Aorta (tissue), 5 donors: ENCODE data around the gene BRAT1. TPM values are rescaled to one million over a fixed set of nuclear protein-coding genes. Genes with fewer than 3 reads are reported as not detected.

Experiments used
- ATAC-seq: fragments of 200-7000 bp; cut with Tn5 transposase; one replicate; pipeline ENCODE4 v1.9.1; 2022; ENCODE audit warnings: moderate library complexity; ENCODE audit not compliant: low FRiP score
- DNase-seq, 2 donors: peaks; one replicate each; pipeline ENCODE4 v3.0.0-alpha.2; 2020
- H3K27ac ChIP-seq, 2 donors: one replicate each; pipeline ENCODE4 v1.5.1; 2013; ENCODE audit warnings: low read length in 2 of 2, mild to moderate bottlenecking in 2 of 2, moderate library complexity in 2 of 2, control low read depth in 1 of 2, inconsistent platforms in 1 of 2, low read depth in 1 of 2
- H3K27me3 ChIP-seq, 2 donors: one replicate each; pipeline ENCODE4 v1.6.1; 2013; ENCODE audit warnings: control low read depth in 1 of 2, low read length in 1 of 2, mild to moderate bottlenecking in 1 of 2, moderate library complexity in 1 of 2; ENCODE audit not compliant: insufficient read depth in 2 of 2, control insufficient read depth in 1 of 2
- H3K36me3 ChIP-seq, 2 donors: one replicate each; pipeline ENCODE4 v1.6.1; 2013; ENCODE audit warnings: control low read depth in 1 of 2, low read length in 1 of 2, mild to moderate bottlenecking in 1 of 2; ENCODE audit not compliant: insufficient read depth in 2 of 2, control insufficient read depth in 1 of 2
- H3K4me1 ChIP-seq, 2 donors: one replicate each; pipeline ENCODE4 v1.6.1; 2013; ENCODE audit warnings: low read length in 2 of 2, control low read depth in 1 of 2, mild to moderate bottlenecking in 1 of 2, moderate library complexity in 1 of 2; ENCODE audit not compliant: insufficient read depth in 2 of 2, control insufficient read depth in 1 of 2
- H3K4me3 ChIP-seq, 2 donors: one replicate each; pipeline ENCODE4 v1.5.1; 2013; ENCODE audit warnings: low read length in 2 of 2, control low read depth in 1 of 2, mild to moderate bottlenecking in 1 of 2
- H3K9me3 ChIP-seq: one replicate; pipeline ENCODE4 v1.6.1; 2013; ENCODE audit warnings: mild to moderate bottlenecking, low read length; ENCODE audit not compliant: control insufficient read depth
- WGBS, 2 donors: extraction: QIAGEN DNeasy Blood & Tissue Kit; methylation state at CpG; one replicate each; pipeline ENCODE4 v1.1.7; 2013; 5-methylcytosine and 5-hydroxymethylcytosine counted together
- intact Hi-C, 2 donors: fragments of 100-400 bp; cut with DNase I; formaldehyde crosslinking; loops; one replicate each; pipeline versions ENCODE4 v1.14.2 to v1.15.0; 2022
- polyA plus RNA-seq, 2 donors: library from polyadenylated mRNA; stranded (reverse); fragments of 200-250 nt; gene quantifications; one replicate each; pipeline ENCODE4 v1.2.3, GENCODE V29; 2013
- total RNA-seq, 2 donors: library from RNA; stranded (reverse); fragmentation: NEBNext Ultra II Directional; extraction: Animal tissue kit (Norgen Biotek cat#: 25700); gene quantifications; one replicate each; pipeline ENCODE4 v1.2.1, GENCODE V29; 2021
- donor health status: healthy with polysubstance abuse.
- donor health status: Bipolar disorder and iron deficiency.
- donor health status: DM: no; HTN: no; CAD: no.
- donor health status: DM: no; HTN: no; CAD: no.
- donor health status: DM: yes; HTN: yes; CAD: no.

BRAT1 gene
- total and polyA plus RNA-seq, 4 donors: 11.8 to 63.9 (median 19.6) TPM

DNA sequence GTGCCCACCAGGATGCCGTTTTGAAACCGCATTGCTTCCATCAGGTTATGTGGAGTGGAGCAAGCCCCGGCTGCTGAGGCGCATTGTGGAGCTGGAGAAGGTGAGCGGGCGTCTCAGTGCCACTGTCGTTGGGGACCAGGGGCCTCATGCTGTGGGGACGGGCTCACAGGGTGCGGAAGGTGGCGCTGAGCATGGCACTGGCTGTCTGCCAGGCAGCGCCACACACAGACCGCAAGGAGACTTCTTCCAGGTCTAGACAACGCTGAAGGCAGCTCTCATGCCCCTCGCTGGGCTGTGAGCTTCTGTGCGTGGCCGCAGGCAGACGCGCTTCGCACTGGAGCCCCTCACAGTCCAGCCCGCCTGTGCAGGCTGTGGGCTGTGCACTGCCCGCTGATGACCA is 32.5 kb upstream of the BRAT1 start:
- 97 to 98% methylated on average over 21 of the region's 21 CpGs for WGBS, 2 donors
- H3K36me3 ChIP-seq: no peaks in the 10 kb centered on the region

DNA sequence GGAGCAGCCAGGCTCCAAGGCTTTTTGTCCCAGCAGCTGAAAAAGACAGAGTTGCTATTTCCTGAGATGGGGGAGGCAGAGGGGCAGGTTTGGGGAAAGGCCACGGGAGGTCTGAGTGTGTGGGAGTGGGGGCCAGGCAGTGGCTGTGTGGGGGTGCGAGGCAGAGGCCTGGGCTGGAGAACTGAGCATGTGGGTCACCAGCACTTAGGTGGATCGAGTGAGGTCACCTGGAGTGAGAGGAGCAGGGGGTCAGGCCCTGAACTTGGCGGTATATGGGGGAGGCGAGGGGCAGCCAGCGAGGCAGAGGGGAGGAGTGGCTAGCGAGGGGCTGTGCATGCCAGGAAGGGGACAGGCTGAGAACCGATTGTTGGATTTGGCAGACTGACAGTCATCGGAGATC is 31.8 kb upstream of the BRAT1 start:
- no peaks in the 10 kb centered on the region for H3K4me1 ChIP-seq
- no peaks in the 10 kb centered on the region for H3K27me3 ChIP-seq
- WGBS, 2 donors: 94 to 98% methylated on average over 9 of the region's 9 CpGs
- H3K4me3 ChIP-seq: no peak overlapping the region
- H3K27ac ChIP-seq: no peak overlapping the region
- no peak for ATAC-seq
- no peaks in the 10 kb centered on the region for H3K36me3 ChIP-seq
- intact Hi-C loops: no loop called here
- no peak for DNase-seq
- H3K9me3 ChIP-seq: no peaks in the 10 kb centered on the region

More for the DNA sequence above, 32.5 kb upstream of the BRAT1 start:
- DNase-seq (no peak), ATAC-seq (no peak)
- no peaks in the 10 kb centered on the region for H3K9me3 ChIP-seq
- intact Hi-C loops: no loop called here
- no peak overlapping the region for H3K27ac ChIP-seq
- H3K4me3 ChIP-seq: no peak overlapping the region
- H3K4me1 ChIP-seq: no peaks in the 10 kb centered on the region
- H3K27me3 ChIP-seq: no peaks in the 10 kb centered on the region

DNA sequence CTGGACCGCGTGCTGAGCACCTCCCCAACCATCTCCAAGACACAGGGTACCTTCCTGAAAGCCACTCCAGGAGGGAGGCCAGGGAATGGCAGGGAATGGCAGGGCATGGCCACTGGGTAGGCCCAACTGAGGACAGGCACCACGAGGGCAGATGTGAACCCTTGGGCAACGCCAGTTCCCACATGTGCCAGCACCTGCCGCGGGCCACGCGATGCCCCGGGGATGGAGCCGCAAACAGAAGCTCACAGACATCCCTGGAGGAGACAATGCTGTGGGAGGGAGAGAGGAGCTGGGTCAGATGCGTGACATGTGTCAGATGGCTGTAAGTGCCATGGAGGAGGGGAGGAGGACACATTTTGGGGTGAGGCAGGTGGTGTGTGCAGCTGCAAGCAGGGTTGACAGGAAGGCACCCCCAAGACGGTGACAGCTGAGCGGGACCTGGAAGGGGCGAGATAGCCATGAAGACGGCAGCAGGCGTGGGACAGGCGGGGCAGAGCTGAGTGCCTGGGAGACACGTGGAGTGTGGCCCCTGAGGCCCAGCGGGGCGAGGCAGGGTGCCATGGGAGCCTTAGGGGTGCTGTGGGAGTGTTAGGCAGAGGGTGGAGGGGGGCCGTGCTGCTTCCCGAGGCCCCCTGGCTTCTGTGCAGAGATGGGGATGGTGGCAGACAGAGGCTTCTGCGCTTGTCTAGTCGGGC is 31.1 kb upstream of the BRAT1 start:
- ATAC-seq: no peak
- peak in 1 of 2 donors; percentile 75 for DNase-seq
- no peaks in the 10 kb centered on the region for H3K4me1 ChIP-seq
- intact Hi-C loops: no loop called here
- WGBS, 2 donors: 92 to 93% methylated on average over 24 of the region's 24 CpGs
- H3K27me3 ChIP-seq: no peaks in the 10 kb centered on the region
- H3K4me3 ChIP-seq: no peak overlapping the region
- H3K27ac ChIP-seq: no peak overlapping the region
- H3K9me3 ChIP-seq: no peaks in the 10 kb centered on the region
- H3K36me3 ChIP-seq: no peaks in the 10 kb centered on the region

DNA sequence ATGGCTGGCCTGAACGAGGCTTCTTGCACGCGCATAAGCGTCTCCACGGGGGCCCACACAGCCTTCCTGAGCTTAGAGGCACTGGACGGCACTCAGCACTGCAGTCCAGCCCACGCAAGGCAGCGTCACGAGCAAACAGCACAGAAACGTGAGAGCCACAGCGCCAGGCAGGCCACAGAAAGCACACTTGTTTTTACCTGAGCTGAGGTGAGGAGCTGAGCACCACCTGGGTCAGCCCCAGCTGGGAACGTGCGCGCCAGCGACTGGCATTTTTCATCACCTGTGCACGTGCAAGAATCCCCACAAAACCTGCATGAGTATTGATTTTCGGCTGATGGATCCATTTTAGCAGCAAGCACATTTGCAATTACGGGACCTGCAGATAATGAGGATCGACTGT is 30.1 kb upstream of the BRAT1 start:
- no peaks in the 10 kb centered on the region for H3K36me3 ChIP-seq

DNA sequence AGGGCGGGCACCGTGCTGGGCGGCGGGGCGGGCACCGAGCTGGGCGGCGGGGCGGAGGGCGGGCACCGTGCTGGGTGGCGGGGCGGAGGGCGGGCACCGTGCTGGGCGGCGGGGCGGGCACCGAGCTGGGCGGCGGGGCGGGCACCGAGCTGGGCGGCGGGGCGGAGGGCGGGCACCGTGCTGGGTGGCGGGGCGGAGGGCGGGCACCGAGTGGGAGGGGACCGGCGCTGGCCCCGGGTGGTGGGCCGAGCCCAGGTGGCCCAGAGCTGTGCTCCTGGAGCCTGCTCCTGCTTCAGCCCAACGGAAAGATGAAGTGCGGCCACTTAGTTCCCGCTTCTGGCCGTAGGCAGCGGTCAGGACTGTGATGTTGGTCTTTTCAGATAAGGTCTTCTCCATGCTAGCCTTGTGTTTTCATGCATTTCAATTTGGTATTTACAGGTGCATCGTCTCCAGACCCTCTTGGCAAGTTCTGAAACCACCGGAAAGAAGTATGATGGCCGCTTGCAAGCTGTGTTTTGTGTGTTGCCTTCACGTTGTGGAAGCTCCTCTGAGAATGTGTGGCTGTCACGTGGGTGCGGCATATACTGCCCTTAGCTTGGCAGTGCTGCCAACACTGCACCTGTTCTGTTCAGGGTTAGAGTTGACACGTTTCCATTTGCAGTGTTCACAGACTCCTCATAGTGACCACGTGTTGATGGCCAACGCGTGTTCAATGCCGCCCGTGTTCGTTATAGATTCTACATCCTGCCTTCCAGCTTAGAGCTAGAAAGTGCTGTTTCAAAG is 28.7 kb upstream of the BRAT1 start:
- Histone ChIP-seq H3K36me3 (no peaks in the 10 kb centered on the region), H3K9me3 (no peaks in the 10 kb centered on the region), H3K27me3 (no peaks in the 10 kb centered on the region), H3K27ac (no peak overlapping the region), H3K4me1 (no peaks in the 10 kb centered on the region), H3K4me3 (no peak overlapping the region)
- ATAC-seq (no peak), DNase-seq (no peak)
- intact Hi-C loops: no loop called here
- 94 to 96% methylated on average over 22 to 54 of the region's 54 CpGs for WGBS, 2 donors

More for the DNA sequence above, 30.1 kb upstream of the BRAT1 start:
- ATAC-seq: no peak
- no peak overlapping the region for H3K27ac ChIP-seq
- H3K4me3 ChIP-seq: no peak overlapping the region
- H3K4me1 ChIP-seq: no peaks in the 10 kb centered on the region
- no peak for DNase-seq
- intact Hi-C loops: no loop called here
- 89% methylated on average over 19 of the region's 19 CpGs for WGBS, 2 donors
- no peaks in the 10 kb centered on the region for H3K9me3 ChIP-seq
- H3K27me3 ChIP-seq: no peaks in the 10 kb centered on the region

DNA sequence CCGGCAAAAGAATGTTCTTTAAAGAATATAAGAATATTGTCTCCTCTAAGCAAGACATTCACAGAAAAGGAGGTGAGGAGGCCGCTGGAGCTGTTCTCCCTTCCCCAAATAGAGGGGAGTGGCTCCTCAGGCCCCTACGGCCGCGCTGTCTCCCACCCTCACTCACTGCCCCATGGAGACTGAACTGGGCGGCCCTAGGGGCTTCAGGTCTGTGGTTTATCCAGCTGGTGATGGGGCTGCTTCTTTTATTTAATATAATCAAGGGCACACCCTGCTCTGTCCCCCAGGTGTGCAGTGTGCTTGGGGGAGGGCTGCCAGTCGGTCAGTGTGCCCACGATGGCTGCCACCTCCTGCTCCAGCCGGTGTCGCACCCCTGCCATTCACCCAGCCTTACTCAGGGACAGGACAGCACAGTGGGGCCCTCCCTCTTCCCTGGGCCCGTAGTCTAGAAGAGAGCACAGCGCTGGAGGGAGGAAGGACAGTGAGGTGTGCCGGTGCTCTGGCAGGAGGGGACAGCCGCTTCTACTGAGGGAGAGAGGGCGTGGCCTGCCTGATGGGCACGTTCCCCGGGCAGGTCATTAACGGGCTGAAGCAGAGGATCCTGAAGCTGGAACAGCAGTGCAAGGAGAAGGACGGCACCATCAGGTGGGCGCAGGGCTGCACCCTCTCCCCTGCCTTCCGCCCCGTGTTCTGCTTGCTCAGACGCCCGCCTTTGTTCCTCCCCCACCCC is 26.8 kb upstream of the BRAT1 start:
- Histone ChIP-seq H3K4me3 (no peak overlapping the region), H3K36me3 (no peaks in the 10 kb centered on the region), H3K4me1 (no peaks in the 10 kb centered on the region), H3K27me3 (no peaks in the 10 kb centered on the region), H3K9me3 (no peaks in the 10 kb centered on the region), H3K27ac (no peak overlapping the region)
- DNase-seq: no peak
- 86 to 91% methylated on average over 19 to 24 of the region's 24 CpGs for WGBS, 2 donors
- intact Hi-C loops: no loop called here
- no peak for ATAC-seq

DNA sequence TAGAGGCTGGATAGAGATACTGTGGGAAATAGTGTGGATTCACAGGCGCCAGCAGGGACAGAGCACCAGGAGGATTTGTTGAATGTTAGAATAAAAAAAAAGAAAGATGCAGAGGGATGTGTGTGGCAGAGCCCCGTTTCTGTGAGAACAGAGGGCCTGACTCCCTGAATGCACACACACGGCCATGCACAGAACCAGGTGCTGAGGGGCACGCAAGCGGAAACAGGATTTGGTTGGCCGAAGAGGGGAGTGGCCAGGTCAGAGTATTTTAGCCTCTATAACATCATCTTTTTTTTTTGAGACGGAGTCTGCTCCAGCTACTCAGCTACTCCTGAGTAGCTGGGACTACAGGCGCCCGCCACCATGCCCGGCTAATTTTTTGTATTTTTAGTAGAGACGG is 25.3 kb upstream of the BRAT1 start:
- Histone ChIP-seq H3K4me1 (no peaks in the 10 kb centered on the region), H3K36me3 (no peaks in the 10 kb centered on the region), H3K27me3 (no peaks in the 10 kb centered on the region), H3K9me3 (no peaks in the 10 kb centered on the region), H3K27ac (no peak overlapping the region), H3K4me3 (no peak overlapping the region)
- ATAC-seq: no peak
- 93 to 95% methylated on average over 11 of the region's 11 CpGs for WGBS, 2 donors
- DNase-seq: no peak
- intact Hi-C loops: no loop called here

DNA sequence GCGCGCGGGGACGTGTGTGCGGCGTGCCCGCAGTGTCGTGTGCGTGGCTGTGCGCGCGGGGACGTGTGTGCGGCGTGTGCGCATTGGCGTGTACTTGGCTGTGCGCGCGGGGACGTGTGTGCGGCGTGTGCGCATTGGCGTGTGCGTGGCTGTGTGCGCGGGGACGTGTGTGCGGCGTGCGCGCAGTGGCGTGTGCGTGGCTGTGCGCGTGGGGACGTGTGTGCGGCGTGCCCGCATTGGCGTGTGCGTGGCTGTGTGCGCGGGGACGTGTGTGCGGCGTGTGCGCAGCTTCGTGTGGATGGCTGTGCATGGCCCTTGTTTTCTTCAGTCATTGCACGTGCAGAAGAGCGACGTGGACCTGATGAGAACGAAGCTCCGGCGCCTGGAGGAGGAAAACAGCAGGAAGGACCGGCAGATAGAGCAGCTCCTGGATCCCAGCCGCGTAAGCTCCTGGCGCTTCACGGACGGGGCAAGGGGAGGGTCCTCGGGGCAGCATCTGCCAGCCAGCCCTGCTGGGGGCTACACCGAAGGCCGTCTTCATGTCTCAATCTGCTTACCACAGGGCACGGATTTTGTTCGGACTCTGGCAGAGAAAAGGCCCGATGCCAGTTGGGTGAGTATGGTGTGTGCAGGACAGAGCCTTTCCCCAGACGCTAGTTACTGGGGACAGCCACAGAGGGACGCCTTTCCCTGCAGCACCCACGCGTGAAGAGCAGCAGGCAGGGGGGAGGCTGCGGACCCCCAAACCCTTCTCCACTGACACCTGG is 22.8 kb upstream of the BRAT1 start:
- DNase-seq (peak in 1 of 2 donors; percentile 55), ATAC-seq (no peak)
- H3K9me3 ChIP-seq: no peaks in the 10 kb centered on the region
- H3K27ac ChIP-seq: no peak overlapping the region
- no peak overlapping the region for H3K4me3 ChIP-seq
- H3K4me1 ChIP-seq: no peaks in the 10 kb centered on the region
- 95 to 96% methylated on average over 65 to 73 of the region's 73 CpGs for WGBS, 2 donors
- H3K27me3 ChIP-seq: no peaks in the 10 kb centered on the region
- intact Hi-C loops: loop anchor here in 1 of 2 donors (10.0 kb wide), 1 partner anchor 87 kb away; no protein-coding TSS in a partner anchor
- peaks cover 0 to 2% of the 10 kb centered on the region in 2 donors for H3K36me3 ChIP-seq
